Measurements from ENCODE around the gene MAPK8IP2.
A peak's percentile ranks its signal among the peaks of the same experiment; 100 is the strongest.

MAPK8IP2 gene

GRCh38 chr22:50575426-50575941 lies 25.1 kb upstream of the MAPK8IP2 start:
- DNase-seq (ENCODE audit: low read depth in 2 of 2, low spot score in 1 of 2) = no peak

GRCh38 chr22:50576070-50576469 lies 24.5 kb upstream of the MAPK8IP2 start:
- no peak for DNase-seq (ENCODE audit: low read depth in 2 of 2, low spot score in 1 of 2)

- no peak for DNase-seq (ENCODE audit: low read depth in 2 of 2, low spot score in 1 of 2)
Observed at GRCh38 chr22:50576806-50577696, 23.5 kb upstream of the MAPK8IP2 start.

- DNase-seq (ENCODE audit: low read depth in 2 of 2, low spot score in 1 of 2) = no peak
Observed at GRCh38 chr22:50577697-50577986, 23.0 kb upstream of the MAPK8IP2 start.

- no peak for DNase-seq (ENCODE audit: low read depth in 2 of 2, low spot score in 1 of 2)
Observed at GRCh38 chr22:50577987-50578775, 22.4 kb upstream of the MAPK8IP2 start, which contains the start of gene CPT1B. Gene CPT1B (minus strand): TSS chr22:50578427. CDS start chr22:50577915, 512 bp downstream.

GRCh38 chr22:50578776-50579310 lies 21.8 kb upstream of the MAPK8IP2 start:
- no peak for DNase-seq (ENCODE audit: low read depth in 2 of 2, low spot score in 1 of 2)

- no peak for DNase-seq (ENCODE audit: low read depth in 2 of 2, low spot score in 1 of 2)
Observed at GRCh38 chr22:50579752-50580151, 20.8 kb upstream of the MAPK8IP2 start.

- DNase-seq (ENCODE audit: low read depth in 2 of 2, low spot score in 1 of 2) = no peak
Observed at GRCh38 chr22:50581031-50581949, 19.3 kb upstream of the MAPK8IP2 start.

- DNase-seq (ENCODE audit: low read depth in 2 of 2, low spot score in 1 of 2) = no peak
Observed at GRCh38 chr22:50581950-50582492, 18.6 kb upstream of the MAPK8IP2 start.

- peak; percentile 94 to 96 for DNase-seq (ENCODE audit: low read depth in 2 of 2, low spot score in 1 of 2)
Observed at GRCh38 chr22:50582493-50583293, 17.9 kb upstream of the MAPK8IP2 start, which contains the start of gene CHKB. Gene CHKB (minus strand): TSS chr22:50582849. CDS start chr22:50582781, 68 bp downstream.

GRCh38 chr22:50583294-50583861 lies 17.2 kb upstream of the MAPK8IP2 start:
- no peak for DNase-seq (ENCODE audit: low read depth in 2 of 2, low spot score in 1 of 2)

GRCh38 chr22:50584106-50585096 lies 16.2 kb upstream of the MAPK8IP2 start:
- DNase-seq (ENCODE audit: low read depth in 2 of 2, low spot score in 1 of 2) = no peak

GRCh38 chr22:50585238-50585637 lies 15.4 kb upstream of the MAPK8IP2 start:
- no peak for DNase-seq (ENCODE audit: low read depth in 2 of 2, low spot score in 1 of 2)

GRCh38 chr22:50585781-50586180 lies 14.8 kb upstream of the MAPK8IP2 start:
- no peak for DNase-seq (ENCODE audit: low read depth in 2 of 2, low spot score in 1 of 2)

GRCh38 chr22:50586416-50586815 lies 14.2 kb upstream of the MAPK8IP2 start:
- DNase-seq (ENCODE audit: low read depth in 2 of 2, low spot score in 1 of 2) = no peak

GRCh38 chr22:50587407-50587806 lies 13.2 kb upstream of the MAPK8IP2 start:
- DNase-seq (ENCODE audit: low read depth in 2 of 2, low spot score in 1 of 2) = no peak

- no peak for DNase-seq (ENCODE audit: low read depth in 2 of 2, low spot score in 1 of 2)
Observed at GRCh38 chr22:50595189-50595588, 5.4 kb upstream of the MAPK8IP2 start.

GRCh38 chr22:50597097-50597496 lies 3.5 kb upstream of the MAPK8IP2 start:
- DNase-seq (ENCODE audit: low read depth in 2 of 2, low spot score in 1 of 2) = no peak

Measured in stimulated activated CD8-positive, alpha-beta memory T cell treated with anti-CD3 and anti-CD28 coated beads, Interleukin-4, amount 100 ng/mL, for 4 hours (primary cell).